ENCODE results near the gene ATP6V0A1. TPM values are rescaled to one million over a fixed set of nuclear protein-coding genes. Genes with fewer than 3 reads are reported as not detected.

The ATP6V0A1 gene
- total RNA-seq, 1 donor from 2014 or later = 78.6 TPM

DNA sequence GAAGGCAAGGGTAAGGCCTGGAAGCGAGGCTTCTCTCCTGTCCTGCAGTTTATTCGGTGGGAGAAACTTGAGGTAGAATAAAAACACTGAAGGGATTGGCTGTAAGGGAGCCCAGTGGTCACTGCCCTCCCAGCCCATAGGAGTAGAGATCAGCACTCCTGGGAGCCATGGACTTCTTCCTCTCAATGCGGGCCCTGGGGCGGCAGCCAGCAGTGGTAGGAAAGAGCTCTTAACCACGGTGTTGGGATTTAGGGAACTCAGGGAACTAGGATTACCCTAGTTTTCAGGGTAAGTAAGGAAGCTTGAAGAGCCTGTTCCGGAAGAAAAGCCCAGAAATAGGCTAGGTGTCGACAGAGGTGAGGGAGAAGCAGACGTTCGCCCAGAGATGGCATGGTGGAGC lies 53.6 kb downstream of the ATP6V0A1 start:
- H3K9me3 Mint-ChIP-seq (ENCODE audit: unreplicated experiment) = no peaks in the 10 kb centered on the region
- H3K27me3 Mint-ChIP-seq (ENCODE audit: low read depth, unreplicated experiment) = no peaks in the 10 kb centered on the region
- no peaks in the 10 kb centered on the region for H4K20me1 ChIP-seq (ENCODE audit: insufficient read depth, low read length)
- TF ChIP-seq, protein P1, sequence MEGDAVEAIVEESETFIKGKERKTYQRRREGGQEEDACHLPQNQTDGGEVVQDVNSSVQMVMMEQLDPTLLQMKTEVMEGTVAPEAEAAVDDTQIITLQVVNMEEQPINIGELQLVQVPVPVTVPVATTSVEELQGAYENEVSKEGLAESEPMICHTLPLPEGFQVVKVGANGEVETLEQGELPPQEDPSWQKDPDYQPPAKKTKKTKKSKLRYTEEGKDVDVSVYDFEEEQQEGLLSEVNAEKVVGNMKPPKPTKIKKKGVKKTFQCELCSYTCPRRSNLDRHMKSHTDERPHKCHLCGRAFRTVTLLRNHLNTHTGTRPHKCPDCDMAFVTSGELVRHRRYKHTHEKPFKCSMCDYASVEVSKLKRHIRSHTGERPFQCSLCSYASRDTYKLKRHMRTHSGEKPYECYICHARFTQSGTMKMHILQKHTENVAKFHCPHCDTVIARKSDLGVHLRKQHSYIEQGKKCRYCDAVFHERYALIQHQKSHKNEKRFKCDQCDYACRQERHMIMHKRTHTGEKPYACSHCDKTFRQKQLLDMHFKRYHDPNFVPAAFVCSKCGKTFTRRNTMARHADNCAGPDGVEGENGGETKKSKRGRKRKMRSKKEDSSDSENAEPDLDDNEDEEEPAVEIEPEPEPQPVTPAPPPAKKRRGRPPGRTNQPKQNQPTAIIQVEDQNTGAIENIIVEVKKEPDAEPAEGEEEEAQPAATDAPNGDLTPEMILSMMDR (IDR thresholded peaks at IDR 0.05; ENCODE audit: insufficient read depth, low read depth, low read length) = no peak
- no peak for TF ChIP-seq EZH2 (IDR thresholded peaks at IDR 0.05; ENCODE audit: insufficient read depth, low read length)
- FAIRE-seq (no peak), DNase-seq (ENCODE audit: low read depth) (no peak)
- H3K4me3 ChIP-seq (ENCODE audit: insufficient read depth, low read depth, low read length) = no peak overlapping the region
- H3K79me2 ChIP-seq (ENCODE audit: insufficient read depth, low read length) = no peaks in the 10 kb centered on the region
- H3K9me3 ChIP-seq (ENCODE audit: insufficient read depth, low read depth, low read length) = no peaks in the 10 kb centered on the region
- peaks cover 38% of the 10 kb centered on the region for H3K36me3 Mint-ChIP-seq (ENCODE audit: low read depth, unreplicated experiment)
- no peaks in the 10 kb centered on the region for H3K27me3 ChIP-seq (ENCODE audit: insufficient read depth, low read length)
- H3K36me3 ChIP-seq (ENCODE audit: insufficient read depth, low read length) = peaks cover 15% of the 10 kb centered on the region
- no peak overlapping the region for H3K4me2 ChIP-seq (ENCODE audit: low read length)
- no peak overlapping the region for H3K4me3 Mint-ChIP-seq (ENCODE audit: unreplicated experiment)
- H3K27ac Mint-ChIP-seq (ENCODE audit: unreplicated experiment) = no peak overlapping the region
- no peak overlapping the region for H3K27ac ChIP-seq (ENCODE audit: low read depth, low read length)
- no peak overlapping the region for H3K9ac ChIP-seq (ENCODE audit: low read length)
- H3K4me1 ChIP-seq (ENCODE audit: insufficient read depth, low read length) = peaks cover 5% of the 10 kb centered on the region
- H2AFZ ChIP-seq (ENCODE audit: low read depth, low read length) = no peak overlapping the region
- peaks cover 32% of the 10 kb centered on the region for H3K4me1 Mint-ChIP-seq (ENCODE audit: low read depth, unreplicated experiment)

DNA sequence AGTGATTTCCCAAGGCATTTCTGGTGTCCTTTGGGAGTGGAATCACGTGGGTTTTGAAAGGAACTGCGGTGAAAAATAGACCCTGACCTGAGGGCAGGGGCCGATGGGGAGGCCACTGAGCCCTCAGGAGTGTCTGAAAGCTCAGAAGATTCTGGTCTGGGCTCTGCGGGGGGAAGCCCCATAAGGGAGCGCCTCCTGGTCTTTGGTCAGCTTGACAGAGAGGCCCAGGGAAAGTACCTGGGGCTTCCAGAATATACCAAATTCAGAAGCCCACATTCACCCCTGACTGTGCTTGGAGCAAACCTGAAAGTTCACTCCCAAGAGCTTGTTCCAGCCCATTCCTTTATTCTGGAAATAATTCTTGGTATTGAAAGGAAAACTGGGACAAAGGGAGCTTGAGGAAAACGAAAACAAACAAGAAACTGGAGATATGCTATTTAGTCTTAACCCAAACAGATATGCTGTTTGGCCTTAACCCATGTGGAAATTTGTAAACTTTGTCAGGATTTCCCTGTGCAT lies 54.1 kb downstream of the ATP6V0A1 start:
- H3K27me3 ChIP-seq (ENCODE audit: insufficient read depth, low read length) = no peaks in the 10 kb centered on the region
- H3K27ac ChIP-seq (ENCODE audit: low read depth, low read length) = no peak overlapping the region
- Mint-ChIP-seq H3K27ac (ENCODE audit: unreplicated experiment) (no peak overlapping the region), H3K4me1 (ENCODE audit: low read depth, unreplicated experiment) (peaks cover 35% of the 10 kb centered on the region), H3K36me3 (ENCODE audit: low read depth, unreplicated experiment) (peaks cover 36% of the 10 kb centered on the region), H3K9me3 (ENCODE audit: unreplicated experiment) (no peaks in the 10 kb centered on the region), H3K27me3 (ENCODE audit: low read depth, unreplicated experiment) (no peaks in the 10 kb centered on the region), H3K4me3 (ENCODE audit: unreplicated experiment) (no peak overlapping the region)
- H3K9me3 ChIP-seq (ENCODE audit: insufficient read depth, low read depth, low read length) = no peaks in the 10 kb centered on the region
- no peak overlapping the region for H3K4me2 ChIP-seq (ENCODE audit: low read length)
- peaks cover 14% of the 10 kb centered on the region for H3K36me3 ChIP-seq (ENCODE audit: insufficient read depth, low read length)
- no peak for DNase-seq (ENCODE audit: low read depth)
- no peak overlapping the region for H3K4me3 ChIP-seq (ENCODE audit: insufficient read depth, low read depth, low read length)
- H3K4me1 ChIP-seq (ENCODE audit: insufficient read depth, low read length) = peaks cover 11% of the 10 kb centered on the region
- no peak for FAIRE-seq
- no peak overlapping the region for H2AFZ ChIP-seq (ENCODE audit: low read depth, low read length)
- no peak overlapping the region for H3K9ac ChIP-seq (ENCODE audit: low read length)
- TF ChIP-seq, protein P1 (IDR thresholded peaks at IDR 0.05; ENCODE audit: insufficient read depth, low read depth, low read length) = no peak
- TF ChIP-seq EZH2 (IDR thresholded peaks at IDR 0.05; ENCODE audit: insufficient read depth, low read length) = no peak
- no peaks in the 10 kb centered on the region for H4K20me1 ChIP-seq (ENCODE audit: insufficient read depth, low read length)
- no peaks in the 10 kb centered on the region for H3K79me2 ChIP-seq (ENCODE audit: insufficient read depth, low read length)

DNA sequence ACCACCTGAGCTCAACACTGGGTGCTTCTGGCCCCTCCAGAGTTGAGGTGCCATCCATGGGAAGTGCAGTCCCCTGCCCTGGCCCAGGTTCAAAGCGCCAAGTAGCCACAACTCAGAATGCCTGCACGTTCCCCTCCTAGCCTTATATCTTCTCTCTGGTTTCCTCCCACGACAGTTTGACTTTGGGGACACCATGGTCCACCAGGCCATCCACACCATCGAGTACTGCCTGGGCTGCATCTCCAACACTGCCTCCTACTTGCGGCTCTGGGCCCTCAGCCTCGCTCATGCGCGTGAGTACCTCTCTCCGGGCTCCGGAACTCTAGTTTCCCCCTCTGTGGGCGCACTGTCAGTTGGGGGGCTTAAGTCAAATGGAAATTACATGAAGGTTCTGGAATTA lies 55.0 kb downstream of the ATP6V0A1 start:
- H3K36me3 Mint-ChIP-seq (ENCODE audit: low read depth, unreplicated experiment) = peaks cover 29% of the 10 kb centered on the region

More for the DNA sequence above, 55.0 kb downstream of the ATP6V0A1 start:
- TF ChIP-seq, protein P1 (IDR thresholded peaks at IDR 0.05; ENCODE audit: insufficient read depth, low read depth, low read length) = no peak
- no peak for TF ChIP-seq EZH2 (IDR thresholded peaks at IDR 0.05; ENCODE audit: insufficient read depth, low read length)
- H3K9me3 ChIP-seq (ENCODE audit: insufficient read depth, low read depth, low read length) = no peaks in the 10 kb centered on the region
- peaks cover 12% of the 10 kb centered on the region for H3K36me3 ChIP-seq (ENCODE audit: insufficient read depth, low read length)
- H3K27me3 ChIP-seq (ENCODE audit: insufficient read depth, low read length) = no peaks in the 10 kb centered on the region
- no peaks in the 10 kb centered on the region for H3K27me3 Mint-ChIP-seq (ENCODE audit: low read depth, unreplicated experiment)
- H3K9me3 Mint-ChIP-seq (ENCODE audit: unreplicated experiment) = no peaks in the 10 kb centered on the region
- H3K27ac ChIP-seq (ENCODE audit: low read depth, low read length) = no peak overlapping the region
- H4K20me1 ChIP-seq (ENCODE audit: insufficient read depth, low read length) = no peaks in the 10 kb centered on the region
- no peak overlapping the region for H3K4me3 Mint-ChIP-seq (ENCODE audit: unreplicated experiment)
- DNase-seq (ENCODE audit: low read depth) = no peak
- H3K79me2 ChIP-seq (ENCODE audit: insufficient read depth, low read length) = no peaks in the 10 kb centered on the region
- peak overlapping the region; percentile 66 for H3K27ac Mint-ChIP-seq (ENCODE audit: unreplicated experiment)
- no peak overlapping the region for H2AFZ ChIP-seq (ENCODE audit: low read depth, low read length)
- H3K9ac ChIP-seq (ENCODE audit: low read length) = no peak overlapping the region
- peaks cover 20% of the 10 kb centered on the region for H3K4me1 ChIP-seq (ENCODE audit: insufficient read depth, low read length)
- H3K4me3 ChIP-seq (ENCODE audit: insufficient read depth, low read depth, low read length) = no peak overlapping the region
- H3K4me1 Mint-ChIP-seq (ENCODE audit: low read depth, unreplicated experiment) = peaks cover 35% of the 10 kb centered on the region
- H3K4me2 ChIP-seq (ENCODE audit: low read length) = no peak overlapping the region
- no peak for FAIRE-seq
